Activated CD8-positive, alpha-beta memory T cell treated with anti-CD3 and anti-CD28 coated beads, Interleukin-2, amount 50 U/mL, for 24 hours (primary cell): ENCODE results near the gene TRNAU1AP.
"Not testable (repeated sequence)": the region's sequence is repeated elsewhere in the genome, so short reads cannot be mapped to it uniquely, and the experiment has no call there.

ENCODE experiments used
- DNase-seq: peaks from one replicate; pipeline ENCODE4 v3.0.0-alpha.2; 2020; ENCODE audit errors: extremely low read depth

The TRNAU1AP gene

DNA sequence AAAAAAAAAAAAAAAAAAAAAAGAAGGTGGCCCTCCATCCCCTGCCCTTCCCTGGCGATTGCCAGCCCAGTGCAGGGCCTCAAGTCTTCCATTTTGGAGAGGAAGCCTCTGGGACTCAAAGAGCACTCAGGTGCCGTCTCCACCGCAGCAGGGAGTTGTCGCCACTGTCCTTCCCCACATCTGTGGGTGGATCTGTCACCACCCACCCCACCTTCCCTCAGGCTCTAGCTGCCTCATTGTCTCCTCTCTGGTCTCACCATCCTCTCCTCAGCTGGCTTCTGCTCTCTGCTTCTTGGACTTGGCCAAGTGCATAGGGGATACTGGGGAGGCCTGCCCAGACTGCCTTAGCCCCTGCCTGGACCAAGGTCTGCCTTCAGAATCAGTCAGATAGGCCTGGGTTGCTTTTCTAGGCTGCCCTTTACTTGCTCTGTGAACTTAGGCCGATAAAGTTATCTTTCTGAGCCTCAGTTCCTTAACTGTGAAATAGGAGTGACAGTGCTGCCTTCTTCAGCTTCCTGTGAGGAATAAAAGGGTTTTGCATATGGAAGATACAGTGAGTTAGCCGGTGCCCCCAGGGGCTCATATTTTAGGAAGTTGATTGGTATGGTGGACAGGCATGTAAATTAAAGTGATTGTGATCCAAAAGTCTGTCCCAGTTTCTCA is 31.3 kb upstream of the TRNAU1AP start:
- DNase-seq = no peak

DNA sequence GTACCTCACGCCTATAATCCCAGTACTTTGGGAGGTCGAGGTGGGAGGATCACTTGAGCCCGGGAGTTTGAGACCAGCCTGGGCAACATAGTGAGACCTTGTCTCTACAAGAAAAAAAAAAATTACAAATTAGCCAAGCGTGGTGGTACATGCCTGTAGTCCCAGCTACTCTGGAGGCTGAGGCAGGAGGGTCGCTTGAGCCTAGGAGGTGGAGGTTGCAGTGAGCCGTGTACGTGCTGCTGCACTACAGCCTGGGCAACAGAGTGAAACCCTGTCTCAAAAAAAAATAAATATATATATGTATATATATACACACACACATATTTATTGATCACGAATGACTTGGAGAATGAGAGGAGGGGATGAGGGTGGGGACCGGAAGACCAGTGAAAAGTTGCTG is 30.3 kb upstream of the TRNAU1AP start:
- DNase-seq = not testable (repeated sequence)

DNA sequence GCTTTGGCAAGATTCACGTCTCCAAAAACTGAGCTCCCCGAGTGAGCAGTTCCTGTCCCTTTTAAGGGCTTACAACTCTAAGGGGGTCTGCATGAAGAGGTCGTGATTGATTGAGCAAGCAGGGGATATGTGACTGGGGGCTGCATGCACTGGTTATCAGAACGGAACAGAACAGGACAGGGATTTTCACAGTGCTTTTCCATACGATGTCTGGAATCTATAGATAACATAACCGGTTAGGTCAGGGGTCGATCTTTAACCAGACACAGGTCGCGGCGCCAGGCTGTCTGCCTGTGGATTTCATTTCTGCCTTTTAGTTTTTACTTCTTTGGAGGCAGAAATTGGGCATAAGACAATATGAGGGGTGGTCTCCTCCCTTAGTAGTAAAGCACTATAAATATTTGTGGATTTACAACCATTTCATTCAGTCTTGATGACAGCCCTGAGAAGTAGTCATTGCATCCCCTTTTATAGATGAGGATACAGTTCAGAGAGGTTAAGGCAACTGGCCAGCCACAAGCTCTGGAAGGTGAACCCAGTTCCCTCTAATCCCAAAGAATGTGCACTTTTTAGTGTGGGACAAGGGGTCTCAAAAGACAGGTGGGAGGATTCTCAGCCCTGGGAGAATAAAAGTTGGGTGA is 27.8 kb upstream of the TRNAU1AP start:
- DNase-seq = not testable (repeated sequence)

DNA sequence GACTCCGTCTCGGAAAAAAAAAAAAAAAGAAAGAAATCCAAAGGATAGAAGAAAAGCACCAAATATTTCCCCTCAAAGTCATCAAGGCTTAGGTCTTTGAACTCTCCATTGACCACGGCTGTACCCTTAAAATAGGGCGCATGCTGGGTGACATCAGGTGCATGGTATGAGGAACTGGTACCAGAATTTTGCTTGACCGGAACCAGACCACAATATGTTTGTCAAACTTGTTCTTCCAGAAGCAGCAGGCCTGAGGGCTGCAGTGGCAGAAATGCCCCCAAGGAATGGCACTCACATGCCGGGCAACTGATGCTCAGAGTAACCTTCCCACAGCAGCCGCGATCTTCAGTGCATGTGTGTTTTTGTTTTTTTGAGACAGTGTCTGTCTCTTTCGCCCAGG is 26.0 kb upstream of the TRNAU1AP start:
- DNase-seq = no peak

DNA sequence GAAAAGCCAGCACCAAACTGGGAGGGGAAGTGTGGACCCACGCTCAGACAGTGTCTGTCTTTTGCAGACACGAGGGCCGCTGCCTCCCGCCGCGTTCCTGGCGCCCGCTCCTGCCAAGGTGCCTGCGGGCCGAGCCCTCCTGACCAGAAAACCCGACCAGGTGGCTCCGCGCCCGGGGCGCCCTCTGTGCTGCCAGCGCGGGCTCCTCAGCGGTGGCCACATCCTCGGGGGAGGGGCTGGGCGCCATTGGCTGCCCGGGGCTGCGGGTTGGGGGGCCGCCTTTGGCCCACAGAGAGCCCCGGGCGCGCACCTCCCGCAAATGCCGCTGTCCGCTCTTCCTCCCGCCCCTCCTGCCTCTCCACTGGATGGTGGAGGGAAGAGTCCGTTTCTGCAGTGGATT is 22.4 kb upstream of the TRNAU1AP start:
- DNase-seq = no peak

DNA sequence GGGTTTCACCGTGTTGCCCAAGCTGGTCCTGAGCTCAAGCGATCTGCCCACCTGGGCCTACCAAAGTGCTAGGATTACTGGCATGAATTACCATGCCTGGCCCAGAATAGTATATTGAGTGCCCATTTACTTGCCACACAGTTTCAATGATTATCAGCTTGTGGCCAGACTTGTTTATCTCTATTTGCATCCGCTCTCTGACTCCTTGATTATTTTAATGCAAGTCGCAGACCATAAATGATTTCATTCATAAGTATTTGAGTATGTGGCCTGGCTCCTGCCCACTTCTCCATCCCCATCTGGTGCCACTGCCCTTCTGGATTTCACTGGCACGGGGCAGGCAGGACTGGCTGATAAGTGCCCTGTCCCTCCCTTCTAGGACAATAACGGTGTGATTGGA is 18.2 kb upstream of the TRNAU1AP start:
- DNase-seq = no peak

DNA sequence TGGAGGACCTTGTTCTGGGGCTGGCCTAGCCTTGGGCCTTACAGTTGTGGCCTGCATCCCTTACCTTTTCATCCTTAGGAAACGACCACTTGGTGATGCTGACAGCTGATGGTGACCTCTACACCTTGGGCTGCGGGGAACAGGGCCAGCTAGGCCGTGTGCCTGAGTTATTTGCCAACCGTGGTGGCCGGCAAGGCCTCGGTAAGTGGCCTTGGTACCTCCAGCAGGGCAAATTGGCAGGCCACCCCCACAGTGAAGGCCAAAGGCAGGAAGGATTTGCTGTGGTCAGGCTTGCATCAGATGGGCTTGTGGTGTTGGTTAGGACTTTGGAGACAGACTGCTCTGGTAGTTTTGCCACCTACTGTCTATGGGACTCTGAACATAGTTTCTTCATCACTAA is 17.7 kb upstream of the TRNAU1AP start:
- no peak for DNase-seq

DNA sequence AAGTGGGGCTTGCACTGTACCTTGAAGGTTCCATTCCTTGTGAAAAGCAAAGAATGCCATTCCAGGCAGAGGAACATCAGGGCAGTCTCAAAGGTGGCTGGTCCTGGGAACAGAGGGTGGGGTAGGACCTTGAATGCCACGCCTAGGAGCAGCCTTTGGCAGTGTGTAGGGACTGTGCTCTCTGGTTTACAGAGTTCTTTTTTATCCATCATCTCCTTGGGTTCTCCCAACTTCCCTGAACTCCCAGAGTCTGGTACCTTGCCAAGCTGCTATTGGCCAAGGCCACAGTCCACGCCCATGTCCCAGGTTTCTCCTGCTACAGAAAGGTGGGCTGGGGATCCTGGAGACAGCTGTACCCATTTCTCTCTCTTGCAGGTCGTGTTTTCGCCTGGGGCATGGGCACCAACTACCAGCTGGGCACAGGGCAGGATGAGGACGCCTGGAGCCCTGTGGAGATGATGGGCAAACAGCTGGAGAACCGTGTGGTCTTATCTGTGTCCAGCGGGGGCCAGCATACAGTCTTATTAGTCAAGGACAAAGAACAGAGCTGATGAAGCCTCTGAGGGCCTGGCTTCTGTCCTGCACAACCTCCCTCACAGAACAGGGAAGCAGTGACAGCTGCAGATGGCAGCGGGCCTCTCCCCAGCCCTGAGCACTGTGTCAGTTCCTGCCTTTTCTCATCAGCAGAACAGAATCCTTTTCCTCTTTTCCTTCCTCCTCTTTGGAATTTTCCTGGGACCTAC is 15.3 kb upstream of the TRNAU1AP start:
- DNase-seq = no peak

DNA sequence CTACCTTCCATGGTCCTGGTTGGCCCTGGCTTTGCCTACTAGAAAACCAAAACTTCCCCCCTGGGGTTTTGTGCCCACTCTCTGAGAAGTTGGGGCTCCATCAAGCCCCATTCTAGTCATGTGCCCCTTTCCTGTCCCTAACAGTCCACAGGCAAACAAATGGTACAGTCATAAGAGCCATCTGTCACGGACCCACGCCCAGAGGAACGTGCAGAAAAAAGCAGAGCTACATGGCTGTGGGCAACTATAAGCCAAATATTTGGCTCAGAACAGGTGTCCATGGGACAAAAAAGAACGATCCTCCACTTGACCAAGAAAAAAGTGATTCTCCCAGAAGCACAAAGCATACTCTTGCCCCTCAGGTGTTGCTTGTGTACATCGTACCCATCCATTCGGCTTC is 14.6 kb upstream of the TRNAU1AP start:
- DNase-seq = no peak

DNA sequence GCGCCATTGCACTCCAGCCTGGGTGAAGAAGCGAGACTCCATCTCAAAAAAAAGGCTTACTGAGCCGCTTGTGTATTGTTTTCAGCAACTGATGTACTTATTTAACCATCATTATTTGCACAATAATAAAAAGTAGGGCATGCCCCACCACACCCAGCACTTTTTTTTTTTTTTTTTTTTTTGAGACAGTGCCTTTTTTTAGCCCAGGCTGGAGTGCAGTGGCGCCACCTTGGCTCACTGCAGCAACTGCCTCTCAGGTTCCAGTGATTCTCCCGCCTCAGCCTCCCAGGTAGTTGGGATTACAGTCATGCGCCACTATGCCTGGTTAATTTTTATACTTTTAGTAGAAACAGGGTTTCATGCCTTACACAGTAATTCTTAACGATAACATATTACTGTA is 12.2 kb upstream of the TRNAU1AP start:
- no peak for DNase-seq

DNA sequence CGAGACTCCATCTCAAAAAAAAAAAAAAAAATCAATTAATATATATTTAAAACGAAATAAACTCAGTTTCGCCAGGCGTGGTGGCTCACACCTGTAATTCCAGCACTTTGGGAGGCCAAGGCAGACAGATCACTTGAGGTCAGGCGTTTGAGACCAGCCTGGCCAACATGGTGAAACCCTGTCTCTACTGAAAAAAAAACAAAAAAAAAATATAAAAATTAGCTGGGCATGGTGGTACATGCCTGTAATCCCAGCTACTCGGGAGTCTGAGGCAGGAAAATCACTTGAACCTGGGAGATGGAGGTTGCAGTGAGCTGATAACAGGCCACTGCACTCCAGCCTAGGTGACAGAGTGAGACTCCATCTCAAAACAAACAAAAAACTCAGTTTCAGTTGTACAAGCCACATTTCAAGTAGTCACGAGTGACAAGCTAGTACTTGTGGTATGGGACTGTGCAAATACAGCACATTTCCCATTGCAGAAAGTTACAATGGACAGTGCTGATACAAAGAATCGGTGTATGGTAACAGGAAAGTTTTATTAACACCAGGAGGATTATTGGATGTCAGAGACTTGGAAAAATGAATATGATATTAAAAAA is 11.4 kb upstream of the TRNAU1AP start:
- DNase-seq = not testable (repeated sequence)

DNA sequence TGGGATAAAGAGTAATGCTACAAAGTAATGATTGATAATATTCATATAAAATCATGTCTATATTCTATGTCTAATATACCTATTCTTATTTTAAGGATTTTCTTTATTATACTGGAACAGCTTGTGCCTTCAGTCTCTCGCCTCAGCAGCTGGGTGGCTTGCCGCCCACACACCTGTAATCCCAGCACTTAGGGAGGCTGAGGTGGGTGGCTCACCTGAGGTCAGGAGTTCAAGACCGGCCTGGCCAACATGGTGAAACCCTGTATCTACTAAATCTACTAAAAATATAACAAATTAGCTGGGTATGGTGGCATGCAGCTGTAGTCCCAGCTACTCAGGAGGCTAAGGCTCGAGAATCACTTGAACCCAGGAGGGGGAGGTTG is 7.6 kb upstream of the TRNAU1AP start:
- no peak for DNase-seq

DNA sequence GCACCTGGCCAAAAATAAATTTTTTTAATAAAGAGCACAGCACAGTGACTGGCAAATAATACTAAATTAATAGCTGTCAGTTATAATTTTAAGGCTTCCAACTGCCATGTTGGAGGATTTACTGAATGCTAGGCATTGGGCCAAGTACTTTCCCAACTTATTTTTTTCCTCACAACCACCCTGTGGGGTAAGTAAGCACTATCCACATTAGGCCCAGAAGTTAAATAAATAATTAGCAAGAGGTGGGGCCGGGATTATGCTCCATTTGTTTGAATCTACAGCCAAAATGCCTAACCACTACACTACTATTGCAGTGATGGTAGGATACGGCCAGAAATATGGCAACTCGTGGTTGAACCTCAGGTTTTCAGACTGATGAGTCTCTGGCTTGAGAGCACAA is 4.6 kb upstream of the TRNAU1AP start:
- no peak for DNase-seq

DNA sequence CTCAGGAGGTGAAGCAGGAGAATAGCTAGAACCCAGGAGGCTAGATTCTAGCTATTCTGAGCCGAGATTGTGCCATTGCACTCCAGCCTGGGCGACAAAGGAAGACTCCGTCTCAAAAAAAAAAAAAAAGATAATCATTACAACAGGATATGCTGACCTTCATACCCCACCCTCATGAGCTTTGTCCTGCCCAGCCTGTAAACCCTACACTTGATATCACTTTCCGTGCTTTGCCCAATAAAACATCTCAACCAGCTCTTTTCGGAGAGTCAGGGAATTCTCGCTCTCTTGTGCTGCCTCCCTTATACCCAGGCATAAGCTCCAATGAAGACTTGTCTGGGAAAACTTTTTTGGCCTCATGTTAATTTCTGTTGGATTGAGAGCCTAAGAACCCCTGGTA is 1.5 kb upstream of the TRNAU1AP start:
- no peak for DNase-seq

DNA sequence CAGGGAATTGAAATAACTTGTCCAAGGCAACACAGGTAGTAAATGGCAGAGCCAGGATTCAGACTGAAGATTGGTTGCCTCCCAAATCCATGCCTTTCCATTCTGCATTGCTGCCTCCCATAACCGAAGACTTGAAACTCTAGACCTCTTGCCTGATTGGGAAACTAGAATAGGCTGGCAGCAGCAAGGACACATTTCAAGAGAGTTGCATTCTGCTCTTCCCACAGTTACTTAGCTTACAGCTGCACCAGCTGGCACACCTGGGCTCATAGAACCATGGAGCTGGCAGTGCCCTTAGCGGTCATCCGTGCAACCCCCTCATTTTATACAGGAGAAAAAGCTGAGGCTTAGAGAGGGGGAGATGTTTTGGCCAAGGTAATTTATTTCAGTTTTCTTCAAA is 8.0 kb downstream of the TRNAU1AP start:
- no peak for DNase-seq

DNA sequence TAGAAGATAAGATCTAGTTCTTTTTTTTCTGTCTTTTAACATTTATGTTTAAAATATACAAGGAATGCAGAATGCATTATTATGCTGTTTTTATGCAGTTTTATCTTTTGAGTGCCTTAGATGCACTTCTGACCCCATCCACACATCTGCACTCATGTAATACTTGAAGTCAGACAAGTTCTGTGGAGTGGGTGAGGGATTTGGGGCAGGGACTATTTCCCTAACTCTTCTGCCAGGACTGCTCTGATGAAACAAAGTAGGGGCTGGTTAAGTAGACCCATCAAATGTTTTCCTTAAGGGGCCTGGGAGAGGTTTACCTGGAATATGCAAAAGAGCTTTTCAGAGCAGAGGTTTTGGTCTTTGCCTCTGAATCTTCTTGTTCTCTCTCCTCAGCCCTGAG is 11.4 kb downstream of the TRNAU1AP start:
- no peak for DNase-seq

DNA sequence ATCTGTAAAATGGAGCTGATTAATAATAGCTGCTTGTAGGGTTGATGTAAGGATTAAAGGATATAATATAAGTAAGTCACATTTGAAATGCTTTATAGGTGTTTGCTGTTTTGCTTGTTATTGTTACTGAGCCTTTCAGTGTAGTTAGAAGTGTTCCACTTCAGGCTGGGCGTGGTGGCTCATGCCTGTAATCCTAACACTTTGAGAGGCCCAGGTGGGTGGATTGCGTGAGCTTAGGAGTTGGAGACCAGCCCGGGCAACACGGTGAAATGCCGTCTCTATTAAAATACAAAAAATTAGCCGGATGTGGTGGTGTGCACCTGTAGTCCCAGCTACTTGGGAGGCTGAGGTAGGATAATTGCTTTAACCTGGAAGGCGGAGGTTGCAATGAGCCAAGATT is 12.2 kb downstream of the TRNAU1AP start:
- no peak for DNase-seq

DNA sequence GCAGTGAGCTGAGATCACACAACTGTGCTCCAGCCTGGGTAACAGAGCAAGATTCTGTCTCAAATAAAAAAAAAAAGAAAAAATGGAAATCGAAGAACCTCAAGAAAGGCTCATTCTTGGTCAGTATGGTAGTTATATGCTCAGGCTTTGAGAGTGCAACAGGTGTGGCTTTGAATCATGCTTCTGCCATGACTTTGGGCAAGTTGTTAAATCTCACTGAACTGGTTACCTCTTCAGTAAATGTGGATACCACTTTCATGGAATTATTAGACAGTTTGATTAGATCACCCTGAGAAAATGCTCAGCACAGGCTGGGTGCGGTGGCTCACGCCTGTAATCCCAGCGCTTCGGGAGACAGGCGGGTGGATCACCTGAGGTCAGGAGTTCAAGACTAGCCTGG is 12.8 kb downstream of the TRNAU1AP start:
- no peak for DNase-seq

DNA sequence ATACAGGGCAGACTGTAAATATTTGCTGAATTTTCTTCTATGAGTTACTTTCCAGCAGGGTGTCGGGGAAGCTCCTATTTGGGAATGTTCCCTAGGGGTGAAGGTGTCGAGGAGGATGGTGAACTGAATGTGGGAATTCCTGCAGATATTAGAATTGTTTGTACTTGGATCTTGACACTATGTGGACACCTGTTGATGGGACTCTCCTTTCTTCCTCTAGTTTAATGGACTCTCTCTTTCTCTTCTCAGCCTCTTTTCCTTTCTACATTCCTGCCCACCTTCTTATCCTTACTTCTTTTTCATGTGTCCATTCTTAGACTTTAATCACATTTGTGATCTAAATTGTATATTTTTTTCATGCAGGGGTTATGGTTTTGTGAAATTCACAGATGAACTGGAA is 14.0 kb downstream of the TRNAU1AP start:
- no peak for DNase-seq

DNA sequence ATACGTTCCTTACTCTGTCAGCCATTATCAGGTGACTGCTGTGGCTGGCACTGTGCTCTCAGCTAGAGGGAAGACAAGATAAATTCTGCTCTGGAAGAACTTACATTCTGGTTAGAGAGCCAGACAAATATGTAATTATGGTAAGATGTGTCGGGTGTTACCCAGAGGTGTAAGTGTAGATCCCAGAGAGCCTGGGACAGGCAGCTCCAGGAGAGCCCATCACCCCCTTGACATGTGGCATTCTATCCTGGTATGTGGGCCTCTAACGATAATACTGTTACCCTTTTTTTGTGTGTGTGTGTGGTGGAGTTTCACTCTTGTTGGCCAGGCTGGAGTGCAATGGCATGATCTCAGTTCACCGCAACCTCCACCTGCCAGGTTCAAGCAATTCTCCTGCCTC is 19.0 kb downstream of the TRNAU1AP start:
- DNase-seq = no peak

DNA sequence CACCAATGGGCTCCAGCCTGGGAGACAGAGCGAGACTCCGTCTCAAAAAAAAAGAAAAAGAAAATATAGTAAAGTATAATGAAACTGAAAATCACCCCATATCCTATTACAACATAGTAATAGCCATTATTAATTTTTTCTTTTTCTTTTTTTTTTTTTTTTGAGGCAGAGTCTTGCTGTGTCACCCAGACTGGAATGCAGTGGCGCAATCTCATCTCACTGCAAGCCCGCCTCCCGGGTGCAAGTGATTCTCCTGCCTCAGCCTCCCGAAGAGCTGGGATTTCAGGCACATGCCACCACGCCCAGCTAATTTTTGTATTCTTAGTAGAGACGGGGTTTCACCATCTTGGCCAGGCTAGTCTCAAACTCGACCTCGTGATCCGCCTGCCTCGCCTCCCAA is 20.0 kb downstream of the TRNAU1AP start:
- not testable (repeated sequence) for DNase-seq

DNA sequence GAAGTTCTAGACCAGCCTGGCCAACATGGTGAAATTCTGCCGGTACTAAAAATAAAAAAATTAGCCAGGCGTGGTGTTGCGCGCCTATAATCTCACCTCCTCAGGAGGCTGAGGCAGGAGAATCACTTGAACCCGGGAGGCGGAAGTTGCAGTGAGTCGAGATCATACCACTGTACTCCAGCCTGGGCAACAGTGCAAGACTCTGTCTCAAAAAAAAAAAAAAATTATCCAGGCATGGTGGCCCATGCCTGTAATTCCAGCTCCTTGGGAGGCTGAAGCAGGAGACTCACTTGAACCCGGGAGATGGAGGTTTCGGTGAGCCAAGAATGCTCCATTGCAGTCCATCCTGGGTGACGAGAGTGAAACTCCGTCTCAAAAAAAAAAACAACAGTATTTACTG is 20.7 kb downstream of the TRNAU1AP start:
- DNase-seq = no peak
